OCI-LY7 (cell line): ENCODE data around the gene SEC61A1.

ENCODE experiments used
- EZH2phosphoT487 ChIP-seq: fragments of 200-600 bp; sonication (generic); IDR thresholded peaks from 2 replicates; pipeline ENCODE4 v1.6.1; 2018; ENCODE audit warnings: low read depth, borderline replicate concordance, mild to moderate bottlenecking, mixed run types, antibody characterized with exemption, low read length, moderate library complexity, mixed read lengths
- TF ChIP-seq, protein P1 (sequence below): fragments of 200-600 bp; sonication (generic); conservative IDR thresholded peaks from 2 replicates; pipeline ENCODE4 v1.5.1; 2014; ENCODE audit warnings: mild to moderate bottlenecking, antibody characterized with exemption, low read length, moderate library complexity, mixed read lengths

DNA sequence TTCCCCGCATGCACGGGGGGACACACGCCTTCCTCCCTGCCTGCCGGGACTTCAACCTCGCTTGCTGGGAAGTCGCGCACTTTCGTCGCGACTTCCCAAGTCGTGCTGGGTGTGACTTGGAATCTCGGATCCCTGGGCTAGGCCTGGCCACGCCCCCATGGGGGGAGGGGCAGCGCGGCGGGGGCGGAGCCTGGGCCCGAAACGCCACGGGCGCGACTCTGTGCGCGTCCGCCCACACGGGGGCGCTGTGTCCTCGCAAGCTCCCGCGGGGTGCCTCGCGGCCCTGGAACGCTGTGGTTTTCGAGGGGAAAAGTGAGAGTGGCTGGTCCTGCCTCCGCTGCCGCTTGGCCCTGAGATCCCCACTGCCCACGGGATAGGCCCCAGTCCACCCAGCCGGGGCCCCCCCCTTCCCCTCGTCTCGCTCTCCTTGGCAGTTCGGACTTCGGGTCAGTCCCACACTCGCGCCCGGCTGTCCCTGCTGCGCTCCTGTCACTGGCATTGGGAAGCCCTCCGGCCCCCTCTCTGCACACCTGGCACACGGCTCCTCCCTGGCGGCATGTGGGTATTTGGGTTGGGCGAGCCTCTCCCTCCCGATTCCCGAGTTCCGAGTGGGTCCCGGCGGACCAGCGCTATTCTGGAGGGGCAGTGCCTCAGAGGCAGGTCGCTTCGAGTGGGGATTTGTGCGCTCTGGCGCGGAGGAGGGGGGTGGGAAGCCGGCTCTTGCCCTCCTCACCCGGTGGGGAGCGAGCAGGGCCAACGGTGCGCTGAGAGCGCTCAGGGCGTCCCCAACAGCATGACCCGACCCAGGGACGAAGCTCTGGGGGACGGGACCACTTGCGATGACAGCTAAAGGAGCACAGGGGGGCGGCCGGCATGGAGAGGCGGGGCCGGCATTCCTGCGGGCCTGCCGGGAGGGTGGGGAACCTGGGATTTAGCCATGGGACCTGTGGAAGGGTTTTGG, 23.6 kb downstream of the SEC61A1 start:
- TF ChIP-seq, protein P1, sequence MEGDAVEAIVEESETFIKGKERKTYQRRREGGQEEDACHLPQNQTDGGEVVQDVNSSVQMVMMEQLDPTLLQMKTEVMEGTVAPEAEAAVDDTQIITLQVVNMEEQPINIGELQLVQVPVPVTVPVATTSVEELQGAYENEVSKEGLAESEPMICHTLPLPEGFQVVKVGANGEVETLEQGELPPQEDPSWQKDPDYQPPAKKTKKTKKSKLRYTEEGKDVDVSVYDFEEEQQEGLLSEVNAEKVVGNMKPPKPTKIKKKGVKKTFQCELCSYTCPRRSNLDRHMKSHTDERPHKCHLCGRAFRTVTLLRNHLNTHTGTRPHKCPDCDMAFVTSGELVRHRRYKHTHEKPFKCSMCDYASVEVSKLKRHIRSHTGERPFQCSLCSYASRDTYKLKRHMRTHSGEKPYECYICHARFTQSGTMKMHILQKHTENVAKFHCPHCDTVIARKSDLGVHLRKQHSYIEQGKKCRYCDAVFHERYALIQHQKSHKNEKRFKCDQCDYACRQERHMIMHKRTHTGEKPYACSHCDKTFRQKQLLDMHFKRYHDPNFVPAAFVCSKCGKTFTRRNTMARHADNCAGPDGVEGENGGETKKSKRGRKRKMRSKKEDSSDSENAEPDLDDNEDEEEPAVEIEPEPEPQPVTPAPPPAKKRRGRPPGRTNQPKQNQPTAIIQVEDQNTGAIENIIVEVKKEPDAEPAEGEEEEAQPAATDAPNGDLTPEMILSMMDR, result peak; percentile 90
- no peak for TF ChIP-seq EZH2phosphoT487
